Transverse colon (tissue), 4 donors: Measurements from ENCODE around the gene TUBE1. TPM values are rescaled to one million over a fixed set of nuclear protein-coding genes. Genes with fewer than 3 reads are reported as not detected.
A peak's percentile ranks its signal among the peaks of the same experiment; 100 is the strongest.

Experiments used
- DNase-seq: peaks from one replicate; pipeline ENCODE4 v3.0.0-alpha.2; 2019
- H3K27ac ChIP-seq, 4 donors: fragments of 200-600 bp; sonication (generic); 2 replicates each; pipeline ENCODE4 v1.5.1; 2016 to 2018; ENCODE audit warnings: inconsistent platforms in 4 of 4
- H3K27me3 ChIP-seq: fragments of 200-600 bp; sonication (generic); 2 replicates; pipeline ENCODE4 v1.5.1; 2017; ENCODE audit warnings: inconsistent platforms
- H3K36me3 ChIP-seq, 4 donors: fragments of 200-600 bp; sonication (generic); 2 replicates each; pipeline ENCODE4 v1.5.1; 2017 to 2019; ENCODE audit warnings: inconsistent platforms in 4 of 4
- H3K4me1 ChIP-seq, 4 donors: fragments of 200-600 bp; sonication (generic); 2 replicates each; pipeline ENCODE4 v1.5.1; 2017 to 2020; ENCODE audit warnings: inconsistent platforms in 4 of 4
- H3K4me3 ChIP-seq, 4 donors: fragments of 200-600 bp; sonication (generic); 1 replicate in 1 of 4; 2 replicates in 3 of 4; pipeline versions ENCODE4 v1.5.1 to v1.6.1; 2017 to 2019; ENCODE audit warnings: inconsistent platforms in 4 of 4
- H3K9me3 ChIP-seq, 2 donors: fragments of 200-600 bp; sonication (generic); 2 replicates each; pipeline ENCODE4 v1.5.1; 2017 to 2019; ENCODE audit warnings: inconsistent platforms in 2 of 2
- EP300 ChIP-seq: sonication (generic); formaldehyde crosslinking; IDR thresholded peaks from one replicate; pipeline ENCODE4 v1.6.1; 2017; ENCODE audit warnings: antibody characterized with exemption, low read depth
- POLR2A ChIP-seq: fragments of 450-650 bp; IDR thresholded peaks from one replicate; pipeline ENCODE4 v1.6.1; 2016; ENCODE audit warnings: antibody characterized with exemption, mild to moderate bottlenecking, moderate library complexity
- POLR2AphosphoS5 ChIP-seq, 3 donors: sonication (generic); formaldehyde crosslinking; IDR thresholded peaks; one replicate each; pipeline ENCODE4 v1.6.1; 2016; ENCODE audit warnings: antibody characterized with exemption in 3 of 3
- WGBS, 2 donors: methylation state at CpG; one replicate each; pipeline ENCODE4 v1.1.5; 2018; ENCODE audit warnings: low coverage in 1 of 2; 5-methylcytosine and 5-hydroxymethylcytosine counted together
- in situ Hi-C, 4 donors: fragments of 200-750 bp; cut with MboI; loops; one replicate each; pipeline versions ENCODE4 v1.15.0 to v1.15.1; 2017; ENCODE audit warnings: low sequenced_read_pairs in 3 of 4, low pct_ligation_motif_present in 1 of 4, low pct_unique_long_range_greater_than_20kb in 1 of 4
- intact Hi-C: fragments of 100-400 bp; cut with DNase I; formaldehyde crosslinking; loops from one replicate; pipeline ENCODE4 v1.15.1; 2023; ENCODE audit warnings: low total_unique reads
- total RNA-seq, 4 donors: library from RNA; depleted of rRNA; stranded (reverse); fragments of >200 nt; gene quantifications; one replicate each; pipeline ENCODE4 v1.1.0, GENCODE V29; 2016
- TF ChIP-seq, protein P1 (sequence below), 5 experiments: fragments of 200-600 bp in 3 of 5; fragments of 450-650 bp in 2 of 5; sonication (generic) in 3 of 5; IDR thresholded peaks; 1 replicate in 2 of 5; 2 replicates in 3 of 5; pipeline ENCODE4 v1.5.1; 2016 to 2017; ENCODE audit warnings: antibody characterized with exemption in 5 of 5, inconsistent platforms in 3 of 5, mild to moderate bottlenecking in 2 of 5, moderate library complexity in 1 of 5

TUBE1 gene, protein sequence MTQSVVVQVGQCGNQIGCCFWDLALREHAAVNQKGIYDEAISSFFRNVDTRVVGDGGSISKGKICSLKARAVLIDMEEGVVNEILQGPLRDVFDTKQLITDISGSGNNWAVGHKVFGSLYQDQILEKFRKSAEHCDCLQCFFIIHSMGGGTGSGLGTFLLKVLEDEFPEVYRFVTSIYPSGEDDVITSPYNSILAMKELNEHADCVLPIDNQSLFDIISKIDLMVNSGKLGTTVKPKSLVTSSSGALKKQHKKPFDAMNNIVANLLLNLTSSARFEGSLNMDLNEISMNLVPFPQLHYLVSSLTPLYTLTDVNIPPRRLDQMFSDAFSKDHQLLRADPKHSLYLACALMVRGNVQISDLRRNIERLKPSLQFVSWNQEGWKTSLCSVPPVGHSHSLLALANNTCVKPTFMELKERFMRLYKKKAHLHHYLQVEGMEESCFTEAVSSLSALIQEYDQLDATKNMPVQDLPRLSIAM
- total RNA-seq = 10 to 100 TPM; 15.9 to 48.4 (median 26.5) TPM

DNA sequence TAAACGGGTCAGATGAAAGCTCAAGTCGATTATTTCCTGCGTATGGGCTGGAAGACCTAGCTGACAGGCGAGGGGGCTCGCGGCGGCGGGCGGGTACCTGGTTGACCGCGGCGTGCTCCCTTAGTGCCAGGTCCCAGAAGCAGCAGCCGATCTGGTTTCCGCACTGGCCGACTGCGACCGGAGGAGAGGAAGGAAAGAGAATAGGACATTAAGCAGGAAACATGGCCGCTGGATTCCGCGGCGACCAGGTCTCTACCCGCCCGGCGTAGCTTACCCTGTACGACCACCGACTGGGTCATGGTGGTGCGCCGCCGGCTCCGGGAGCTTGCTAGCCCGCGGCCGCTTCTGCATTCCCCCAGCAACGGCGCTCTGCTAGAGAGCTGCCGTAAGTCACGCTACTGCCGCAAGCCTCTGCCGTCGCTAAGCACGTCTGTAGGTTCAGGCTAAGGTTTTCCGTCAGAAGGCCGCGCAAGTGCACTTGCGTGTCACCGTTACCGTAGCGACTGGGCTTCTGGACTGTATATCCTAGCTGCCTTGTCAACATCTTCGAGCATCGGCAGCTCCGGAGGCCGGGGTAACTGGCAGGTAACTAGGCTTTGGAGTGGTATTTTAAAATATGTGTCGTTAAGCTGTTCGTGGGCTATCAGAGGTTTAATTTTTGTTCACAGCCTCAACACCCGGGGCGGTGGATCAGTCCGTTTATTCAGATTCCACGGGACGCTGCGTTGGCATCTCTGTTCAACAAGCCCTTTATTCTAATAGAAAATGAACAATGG, at the start of gene TUBE1, which contains the start of gene FAM229B:
Gene TUBE1 (minus strand): TSS at position 347 of the 776 bp plus-strand sequence. CDS start 48 bp downstream, at position 299.
Gene FAM229B (plus strand): TSS at position 456 of the 776 bp plus-strand sequence. CDS start 11,693 bp downstream, outside the sequence.
- peaks cover 4 to 16% (median 9%) of the 10 kb centered on the region in 4 donors for H3K4me1 ChIP-seq
- in situ Hi-C loops = no loop called here
- no peaks in the 10 kb centered on the region for H3K9me3 ChIP-seq
- DNase-seq = peak; percentile 93
- intact Hi-C loops = no loop called here
- peak within 1 kb of the TSS; percentile 56 to 91 (median 74) for H3K4me3 ChIP-seq
- peak within 1 kb of the TSS; percentile 86 to 90 (median 88) for H3K27ac ChIP-seq
- no peaks in the 10 kb centered on the region for H3K27me3 ChIP-seq
- H3K36me3 ChIP-seq = peaks cover 0 to 12% (median 0%) of the 10 kb centered on the region in 4 donors
- 0% methylated on average over 13 to 47 of the region's 60 CpGs for WGBS, 2 donors
- TF ChIP-seq POLR2AphosphoS5 (IDR thresholded peaks at IDR 0.05) (peak; percentile 86 to 91 (median 88)), POLR2A (peak; percentile 75), EP300 (no peak)
- TF ChIP-seq, protein P1, sequence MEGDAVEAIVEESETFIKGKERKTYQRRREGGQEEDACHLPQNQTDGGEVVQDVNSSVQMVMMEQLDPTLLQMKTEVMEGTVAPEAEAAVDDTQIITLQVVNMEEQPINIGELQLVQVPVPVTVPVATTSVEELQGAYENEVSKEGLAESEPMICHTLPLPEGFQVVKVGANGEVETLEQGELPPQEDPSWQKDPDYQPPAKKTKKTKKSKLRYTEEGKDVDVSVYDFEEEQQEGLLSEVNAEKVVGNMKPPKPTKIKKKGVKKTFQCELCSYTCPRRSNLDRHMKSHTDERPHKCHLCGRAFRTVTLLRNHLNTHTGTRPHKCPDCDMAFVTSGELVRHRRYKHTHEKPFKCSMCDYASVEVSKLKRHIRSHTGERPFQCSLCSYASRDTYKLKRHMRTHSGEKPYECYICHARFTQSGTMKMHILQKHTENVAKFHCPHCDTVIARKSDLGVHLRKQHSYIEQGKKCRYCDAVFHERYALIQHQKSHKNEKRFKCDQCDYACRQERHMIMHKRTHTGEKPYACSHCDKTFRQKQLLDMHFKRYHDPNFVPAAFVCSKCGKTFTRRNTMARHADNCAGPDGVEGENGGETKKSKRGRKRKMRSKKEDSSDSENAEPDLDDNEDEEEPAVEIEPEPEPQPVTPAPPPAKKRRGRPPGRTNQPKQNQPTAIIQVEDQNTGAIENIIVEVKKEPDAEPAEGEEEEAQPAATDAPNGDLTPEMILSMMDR (IDR thresholded peaks at IDR 0.05) = peak in 1 of 5 experiments; percentile 15

DNA sequence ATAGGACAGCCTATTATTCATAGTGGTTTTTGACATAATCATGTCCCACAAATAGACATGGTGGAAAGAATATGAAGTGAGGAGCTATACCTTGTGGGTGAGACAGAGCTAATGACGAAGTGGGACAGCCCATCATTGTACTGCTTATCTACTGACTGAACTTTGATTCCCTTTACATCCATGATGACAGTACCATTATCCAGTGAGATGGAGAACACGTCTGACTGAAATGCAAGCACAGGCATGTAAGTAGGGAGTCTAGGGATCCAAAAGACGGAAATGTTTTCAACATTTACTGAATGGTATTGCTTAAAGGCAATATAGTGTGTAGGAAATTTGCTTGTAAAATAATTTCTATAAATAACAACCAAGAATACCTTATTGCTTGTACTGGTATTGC, 43.6 kb upstream of the TUBE1 start:
- 69 to 73% methylated on average over 3 of the region's 3 CpGs for WGBS, 2 donors
- in situ Hi-C loops (no loop called here), intact Hi-C loops (no loop called here)
- no peaks in the 10 kb centered on the region for H3K4me1 ChIP-seq
- H3K9me3 ChIP-seq = no peaks in the 10 kb centered on the region
- no peak overlapping the region for H3K4me3 ChIP-seq
- no peaks in the 10 kb centered on the region for H3K27me3 ChIP-seq
- TF ChIP-seq POLR2A = no peak
- TF ChIP-seq, protein P1 (IDR thresholded peaks at IDR 0.05) = no peak
- no peak for TF ChIP-seq EP300
- no peak for TF ChIP-seq POLR2AphosphoS5 (IDR thresholded peaks at IDR 0.05)
- H3K36me3 ChIP-seq = peaks cover 0 to 6% (median 2%) of the 10 kb centered on the region in 4 donors
- H3K27ac ChIP-seq = no peak overlapping the region
- no peak for DNase-seq

DNA sequence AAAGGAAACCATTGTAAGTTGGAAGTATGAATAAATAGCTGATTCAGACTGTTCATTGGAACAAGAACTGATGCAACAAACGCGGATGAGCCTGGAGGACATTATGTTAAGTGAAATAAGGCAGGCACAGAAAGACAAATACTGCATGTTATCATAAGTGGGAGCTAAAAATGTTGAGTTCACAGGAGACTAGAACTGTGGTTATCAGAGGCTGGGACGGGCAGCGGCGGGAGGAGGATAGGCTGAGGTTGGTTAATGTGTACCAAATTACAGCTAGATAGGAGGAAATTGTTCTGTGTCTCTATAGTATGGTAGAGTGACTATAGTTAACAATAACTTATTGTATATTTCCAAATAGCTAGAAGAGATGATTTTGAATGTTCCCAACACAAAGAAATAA, 40.9 kb upstream of the TUBE1 start:
- no peaks in the 10 kb centered on the region for H3K9me3 ChIP-seq
- no peak overlapping the region for H3K27ac ChIP-seq
- peaks cover 0 to under 1% (median 0%) of the 10 kb centered on the region in 4 donors for H3K4me1 ChIP-seq
- no peaks in the 10 kb centered on the region for H3K27me3 ChIP-seq
- no peak for TF ChIP-seq POLR2AphosphoS5 (IDR thresholded peaks at IDR 0.05)
- TF ChIP-seq EP300 = no peak
- no peak for TF ChIP-seq POLR2A
- TF ChIP-seq, protein P1 (IDR thresholded peaks at IDR 0.05) = no peak
- intact Hi-C loops (no loop called here), in situ Hi-C loops (no loop called here)
- WGBS, 2 donors = 42 to 55% methylated on average over 5 of the region's 5 CpGs
- DNase-seq = no peak
- H3K4me3 ChIP-seq = no peak overlapping the region
- H3K36me3 ChIP-seq = peaks cover 0 to 6% (median 2%) of the 10 kb centered on the region in 4 donors

DNA sequence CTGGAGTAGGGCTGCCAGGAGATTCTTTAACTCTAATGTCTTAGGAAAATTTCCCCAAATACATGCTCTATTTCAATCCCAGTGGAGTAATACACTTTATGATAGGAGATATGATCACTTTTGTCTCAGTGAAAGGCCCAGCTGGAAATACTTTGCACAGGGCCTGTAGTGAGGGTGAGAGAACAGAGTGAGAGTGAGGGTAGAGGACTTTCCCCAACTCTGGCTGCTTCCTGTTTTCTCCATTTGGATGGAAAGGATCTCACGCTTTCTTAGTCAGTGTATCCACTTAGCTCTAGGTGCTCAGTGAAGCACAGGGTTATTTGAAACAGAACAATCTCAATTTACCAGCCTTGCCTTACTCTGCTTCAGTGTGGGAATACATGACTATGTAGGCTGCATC, 36.7 kb upstream of the TUBE1 start:
- WGBS, 2 donors = 88 to 93% methylated on average over 1 of the region's 1 CpG
- H3K4me1 ChIP-seq = peaks cover 0 to 3% (median 0%) of the 10 kb centered on the region in 4 donors
- no peak overlapping the region for H3K4me3 ChIP-seq
- intact Hi-C loops (no loop called here), in situ Hi-C loops (no loop called here)
- H3K27me3 ChIP-seq = no peaks in the 10 kb centered on the region
- no peak for TF ChIP-seq POLR2AphosphoS5 (IDR thresholded peaks at IDR 0.05)
- DNase-seq = no peak
- H3K27ac ChIP-seq = no peak overlapping the region
- no peaks in the 10 kb centered on the region for H3K9me3 ChIP-seq
- peaks cover 0 to 9% (median 3%) of the 10 kb centered on the region in 4 donors for H3K36me3 ChIP-seq
